HepG2 (cell line): ENCODE results near the gene TMEM184C. TPM values are rescaled to one million over a fixed set of nuclear protein-coding genes. Genes with fewer than 3 reads are reported as not detected.

ENCODE experiments used
- ATAC-seq: fragments of 200-7000 bp; cut with Tn5 transposase; 3 replicates; pipeline ENCODE4 v1.9.1; 2020; ENCODE audit warnings: mild to moderate bottlenecking, moderate library complexity
- BruUV-seq: library from RNA; stranded (reverse); fragments of 400-500 nt; replicated peaks from 2 replicates; lab custom pipeline; 2021; lab: Mats Ljungman, UMichigan
- CTCF ChIA-PET: fragments of 300-600 bp; formaldehyde crosslinking; extraction: SDS; loops from one replicate; lab custom pipeline; 2021; ENCODE audit warnings: low total read pairs, inconsistent platforms, low intra/inter-chr PET ratio; lab: Yijun Ruan, JAX
- POLR2A ChIA-PET: fragments of 350-600 bp; sonication (Branson Sonifier 250); formaldehyde crosslinking; loops from one replicate; lab custom pipeline; 2020; ENCODE audit warnings: antibody characterized with exemption, inconsistent platforms; lab: Yijun Ruan, JAX
- DNase-seq: peaks from one replicate; pipeline ENCODE4 v3.0.0-alpha.2; 2015; ENCODE audit warnings: low spot score
- FAIRE-seq: peaks from 3 replicates; lab custom pipeline; 2011; peaks lifted over from hg19 to GRCh38; lab: Jason Lieb, UNC
- H2AFZ ChIP-seq: one replicate; pipeline ENCODE4 v1.6.1; 2011; ENCODE audit warnings: low read length, inconsistent platforms
- H3K27ac ChIP-seq: fragments of 300-600 bp; 3 replicates; pipeline ENCODE4 v1.8.0; 2011; ENCODE audit warnings: mixed run types, mild to moderate bottlenecking, mixed read lengths, low read length, inconsistent platforms; ENCODE audit not compliant: insufficient read depth; ENCODE audit errors: extremely low read length
- H3K27me3 ChIP-seq, 2 experiments: fragments of 200-600 bp in 1 of 2; 2 replicates in 1 of 2; 3 replicates in 1 of 2; pipeline versions ENCODE4 v1.6.0 to v1.8.0; 2011; ENCODE audit warnings: low read length in 2 of 2, mild to moderate bottlenecking in 2 of 2, moderate library complexity in 2 of 2, inconsistent platforms in 1 of 2; ENCODE audit not compliant: insufficient read depth in 2 of 2, control insufficient read depth in 1 of 2
- H3K36me3 ChIP-seq, 2 experiments: fragments of 200-600 bp in 1 of 2; replicated peaks in 1 of 2; 2 replicates in 1 of 2; 3 replicates in 1 of 2; pipeline versions ENCODE4 v1.5.1 to v1.8.0; 2011; ENCODE audit warnings: low read length in 2 of 2, inconsistent platforms in 1 of 2; ENCODE audit not compliant: insufficient read depth in 2 of 2, control insufficient read depth in 1 of 2
- H3K4me1 ChIP-seq: 2 replicates; pipeline ENCODE4 v1.5.1; 2012; ENCODE audit warnings: low read length, inconsistent platforms; ENCODE audit not compliant: insufficient read depth
- H3K4me2 ChIP-seq: 2 replicates; pipeline ENCODE4 v1.6.0; 2011; ENCODE audit warnings: low read depth, low read length, inconsistent platforms
- H3K4me3 ChIP-seq, 3 experiments: fragments of 200-600 bp in 1 of 3; sonication (generic), shearing (Covaris generic) in 1 of 3; replicated peaks in 1 of 3; 2 replicates each; pipeline ENCODE4 v1.5.1; 2011 to 2016; ENCODE audit warnings: low read length in 3 of 3, inconsistent platforms in 2 of 3, low read depth in 2 of 3, mild to moderate bottlenecking in 2 of 3, control low read depth in 1 of 3, mixed read lengths in 1 of 3; ENCODE audit not compliant: insufficient read depth in 1 of 3
- H3K79me2 ChIP-seq: one replicate; pipeline ENCODE4 v1.6.1; 2011; ENCODE audit warnings: low read length, inconsistent platforms; ENCODE audit not compliant: insufficient read depth
- H3K9ac ChIP-seq: 2 replicates; pipeline ENCODE4 v1.6.0; 2011; ENCODE audit warnings: mild to moderate bottlenecking, low read depth, low read length, inconsistent platforms; ENCODE audit not compliant: insufficient read depth
- H3K9me3 ChIP-seq: 2 replicates; pipeline ENCODE4 v1.5.1; 2012; ENCODE audit warnings: mild to moderate bottlenecking, low read length
- H4K20me1 ChIP-seq: 2 replicates; pipeline ENCODE4 v1.6.0; 2011; ENCODE audit warnings: inconsistent platforms, mild to moderate bottlenecking, low read length, moderate library complexity; ENCODE audit not compliant: insufficient read depth
- KDM3A ChIP-seq: IDR thresholded peaks from 2 replicates; pipeline ENCODE4 v1.6.1; 2018; ENCODE audit warnings: low read depth, missing compliant biosample characterization
- LRRFIP1 ChIP-seq: sonication (generic); formaldehyde crosslinking; conservative IDR thresholded peaks from 2 replicates; pipeline ENCODE4 v1.4.0; 2020; ENCODE audit warnings: missing genetic modification reagents
- MED1 ChIP-seq: sonication (generic); formaldehyde crosslinking; IDR thresholded peaks from 2 replicates; pipeline ENCODE4 v1.4.0; 2020; ENCODE audit warnings: missing genetic modification reagents
- ZBTB26 ChIP-seq: IDR thresholded peaks from 2 replicates; pipeline ENCODE4 v1.6.1; 2016; ENCODE audit warnings: missing compliant biosample characterization, missing genetic modification reagents, borderline replicate concordance
- ZBTB7B ChIP-seq: sonication (generic); formaldehyde crosslinking; IDR thresholded peaks from 2 replicates; pipeline ENCODE4 v1.4.0; 2020; ENCODE audit warnings: missing genetic modification reagents
- ZNF205 ChIP-seq: IDR thresholded peaks from 2 replicates; pipeline ENCODE4 v1.6.1; 2018; ENCODE audit warnings: missing biosample characterization, missing genetic modification reagents
- ZNF703 ChIP-seq: sonication (generic); formaldehyde crosslinking; IDR thresholded peaks from 2 replicates; pipeline ENCODE4 v1.5.1; 2020; ENCODE audit warnings: missing genetic modification reagents, mild to moderate bottlenecking, moderate library complexity, borderline replicate concordance
- in situ Hi-C: cut with HindIII; loops from 2 replicates; pipeline ENCODE4 v1.10.0; 2017; ENCODE audit warnings: low pct_unique_long_range_greater_than_20kb; ENCODE audit not compliant: extremely low pct_ligation_motif_present
- intact Hi-C: fragments of 100-400 bp; cut with micrococcal nuclease; formaldehyde crosslinking; loops from one replicate; pipeline ENCODE4 v1.10.0; 2022; ENCODE audit not compliant: unreplicated experiment
- polyA plus RNA-seq, 8 experiments: library from polyadenylated mRNA; depleted of rRNA in 3 of 8; stranded (reverse) in 7 of 8; unstranded in 1 of 8; fragments of >200 nt; fragmentation: Illumina TruSeq in 4 of 8; extraction: Trizol in 4 of 8; gene quantifications; 2 replicates each; pipeline versions ENCODE4 v1.2.1 to v1.2.3, GENCODE V29; 2011 to 2016; ENCODE audit warnings: low read depth in 4 of 8, missing spikeins in 1 of 8, mixed read lengths in 1 of 8; ENCODE audit not compliant: insufficient read depth in 1 of 8
- total RNA-seq, 5 experiments: library from RNA; depleted of rRNA; stranded (reverse); fragments of >200 nt; fragmentation: Illumina TruSeq; extraction: Trizol; gene quantifications; 2 replicates each; pipeline ENCODE4 v1.2.3, GENCODE V29; 2016; ENCODE audit warnings: low read depth in 1 of 5
- TF ChIP-seq, protein P1 (sequence below): sonication (generic); formaldehyde crosslinking; IDR thresholded peaks from 2 replicates; pipeline ENCODE4 v1.8.1; 2023; ENCODE audit warnings: mild to moderate bottlenecking, missing genetic modification reagents

TMEM184C gene
- total and polyA plus RNA-seq, 2 of the 13 experiments (the other 11 are each of a cell fraction or from before 2014, with no cell fraction given): 13.9 to 26.1 TPM

GRCh38 chr4:147645099-147645498, 27.9 kb downstream of the TMEM184C start:
- Histone ChIP-seq H3K9ac (no peak overlapping the region), H3K4me1 (no peaks in the 10 kb centered on the region), H3K4me3 (no peak overlapping the region), H4K20me1 (no peaks in the 10 kb centered on the region), H3K9me3 (peaks cover 13% of the 10 kb centered on the region; the same call in 1 of the 2 replicates), H3K27ac (no peak overlapping the region), H3K4me2 (no peak overlapping the region), H3K36me3 (peaks cover 5 to 28% of the 10 kb centered on the region in 2 experiments; a peak in 3 of 5 replicates), H3K27me3 (no peaks in the 10 kb centered on the region), H3K79me2 (no peaks in the 10 kb centered on the region), H2AFZ (no peak overlapping the region)
- in situ Hi-C loops: no loop called here
- POLR2A ChIA-PET: no interaction called here
- no peak for DNase-seq
- no peak for FAIRE-seq
- intact Hi-C loops: no loop called here
- CTCF ChIA-PET: no interaction called here
- no peak for TF ChIP-seq MED1 (CRISPR knock-in tag)
- TF ChIP-seq ZNF205: no peak
- TF ChIP-seq ZNF703 (CRISPR knock-in tag): no peak
- no peak for TF ChIP-seq LRRFIP1 (CRISPR knock-in tag)
- TF ChIP-seq, protein P1, sequence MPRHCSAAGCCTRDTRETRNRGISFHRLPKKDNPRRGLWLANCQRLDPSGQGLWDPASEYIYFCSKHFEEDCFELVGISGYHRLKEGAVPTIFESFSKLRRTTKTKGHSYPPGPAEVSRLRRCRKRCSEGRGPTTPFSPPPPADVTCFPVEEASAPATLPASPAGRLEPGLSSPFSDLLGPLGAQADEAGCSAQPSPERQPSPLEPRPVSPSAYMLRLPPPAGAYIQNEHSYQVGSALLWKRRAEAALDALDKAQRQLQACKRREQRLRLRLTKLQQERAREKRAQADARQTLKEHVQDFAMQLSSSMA (CRISPR knock-in tag): no peak
- no peak for TF ChIP-seq KDM3A (CRISPR knock-in tag)
- TF ChIP-seq ZBTB26: no peak
- no peak for TF ChIP-seq ZBTB7B
- no peak for ATAC-seq
- BruUV-seq: no TSS peak
